ENCODE measurements around the gene MN1. TPM values are rescaled to one million over a fixed set of nuclear protein-coding genes. Genes with fewer than 3 reads are reported as not detected.

MN1 gene
- total and polyA plus RNA-seq, 2 experiments from 2014 or later, result 1.0 to 6.8 TPM

DNA sequence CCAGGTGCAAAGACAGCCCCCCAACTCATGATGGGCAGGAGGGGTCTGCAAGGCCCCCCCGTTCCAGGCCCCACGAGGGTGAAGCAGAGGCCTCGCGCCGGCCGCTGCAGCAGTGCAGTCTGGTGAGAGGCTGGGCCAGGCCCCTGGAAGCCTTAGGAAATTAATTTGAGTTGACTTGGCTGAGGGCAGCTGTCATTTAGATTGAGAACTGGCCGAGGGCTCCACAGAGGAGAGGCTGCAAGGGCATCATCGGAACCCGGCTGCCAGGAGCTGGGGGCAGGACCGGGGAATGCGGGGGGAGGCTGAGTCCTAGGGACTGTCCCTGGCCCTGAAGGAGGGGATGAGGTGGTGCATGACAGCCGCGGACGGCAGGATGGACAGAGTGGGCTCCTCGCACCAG is 39.9 kb downstream of the MN1 start:
- no peaks in the 10 kb centered on the region for H3K27me3 ChIP-seq (ENCODE audit: insufficient read depth)
- no peaks in the 10 kb centered on the region for H3K9me2 ChIP-seq (ENCODE audit: insufficient read depth)
- ATAC-seq, result no peak
- H3K36me3 ChIP-seq (ENCODE audit: insufficient read depth), result no peaks in the 10 kb centered on the region
- no peaks in the 10 kb centered on the region for H3K79me2 ChIP-seq (replicated peaks; ENCODE audit: insufficient read depth)
- TF ChIP-seq EZH2 (IDR thresholded peaks at IDR 0.05; ENCODE audit: low read depth, unreplicated experiment) (no peak), CREB1 (CRISPR knock-in tag; IDR thresholded peaks at IDR 0.05; ENCODE audit: low read depth) (no peak), REST (IDR thresholded peaks at IDR 0.05; ENCODE audit: unreplicated experiment) (no peak), JUNB (IDR thresholded peaks at IDR 0.05; ENCODE audit: unreplicated experiment) (no peak), ETS1 (IDR thresholded peaks at IDR 0.05) (no peak)
- DNase-seq (ENCODE audit: low spot score), result no peak
- H3K4me3 ChIP-seq, result no peak overlapping the region
- H3F3A ChIP-seq (replicated peaks; ENCODE audit: low read depth), result no peaks in the 10 kb centered on the region
- Mint-ChIP-seq H3K9me3 (no peaks in the 10 kb centered on the region), H3K27me3 (ENCODE audit: insufficient read depth, low read depth, poor library complexity) (peaks cover 9% of the 10 kb centered on the region), H3K36me3 (ENCODE audit: low read depth) (no peaks in the 10 kb centered on the region), H3K4me1 (peaks cover 32% of the 10 kb centered on the region), H3K4me3 (no peak overlapping the region), H3K27ac (no peak overlapping the region)
- no peak overlapping the region for H3K27ac ChIP-seq (ENCODE audit: low read depth)
- no peak overlapping the region for H2AFZ ChIP-seq
- no peaks in the 10 kb centered on the region for H4K20me1 ChIP-seq (replicated peaks; ENCODE audit: insufficient read depth)
- H3K4me2 ChIP-seq, result no peak overlapping the region
- H3K4me1 ChIP-seq (ENCODE audit: insufficient read depth), result peaks cover 7% of the 10 kb centered on the region; the same call in 1 of the 2 replicates

DNA sequence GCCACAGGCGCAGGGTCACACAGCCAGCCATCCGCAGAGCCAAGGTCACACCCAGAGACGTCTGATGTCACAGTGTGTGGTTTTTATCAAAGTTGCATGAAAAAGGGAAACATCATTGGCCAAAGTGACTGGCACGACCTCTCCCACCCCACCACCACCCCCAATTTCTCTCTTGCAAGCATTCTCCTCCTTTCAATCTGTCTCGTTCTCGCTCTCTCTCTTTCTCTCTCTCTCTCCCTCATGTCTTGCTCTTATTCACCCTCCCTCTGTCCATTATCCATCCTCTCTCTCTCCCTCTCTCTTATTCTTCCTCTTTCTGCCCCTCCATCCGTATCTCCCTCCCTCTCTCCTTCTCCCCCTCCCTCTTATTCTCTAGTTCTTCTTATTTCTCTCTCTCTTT is 40.6 kb downstream of the MN1 start:
- ATAC-seq, result no peak
- Mint-ChIP-seq H3K36me3 (ENCODE audit: low read depth) (no peaks in the 10 kb centered on the region), H3K27ac (no peak overlapping the region), H3K4me1 (peaks cover 30% of the 10 kb centered on the region), H3K27me3 (ENCODE audit: insufficient read depth, low read depth, poor library complexity) (peaks cover 9% of the 10 kb centered on the region), H3K9me3 (no peaks in the 10 kb centered on the region), H3K4me3 (no peak overlapping the region)
- H3F3A ChIP-seq (replicated peaks; ENCODE audit: low read depth), result 0 out of 2 replicates have a peak, but pooled peaks cover 1% of the 10 kb centered on the region
- H3K4me2 ChIP-seq, result no peak overlapping the region
- no peaks in the 10 kb centered on the region for H3K36me3 ChIP-seq (ENCODE audit: insufficient read depth)
- no peak for DNase-seq (ENCODE audit: low spot score)
- peaks cover 7% of the 10 kb centered on the region for H3K4me1 ChIP-seq (ENCODE audit: insufficient read depth)
- no peaks in the 10 kb centered on the region for H3K79me2 ChIP-seq (replicated peaks; ENCODE audit: insufficient read depth)
- H4K20me1 ChIP-seq (replicated peaks; ENCODE audit: insufficient read depth), result no peaks in the 10 kb centered on the region
- H3K27ac ChIP-seq (ENCODE audit: low read depth), result no peak overlapping the region
- H3K4me3 ChIP-seq, result no peak overlapping the region
- H3K9me2 ChIP-seq (ENCODE audit: insufficient read depth), result no peaks in the 10 kb centered on the region
- H2AFZ ChIP-seq, result no peak overlapping the region
- no peaks in the 10 kb centered on the region for H3K27me3 ChIP-seq (ENCODE audit: insufficient read depth)
- TF ChIP-seq CREB1 (CRISPR knock-in tag; IDR thresholded peaks at IDR 0.05; ENCODE audit: low read depth), result no peak
- TF ChIP-seq, protein P1, sequence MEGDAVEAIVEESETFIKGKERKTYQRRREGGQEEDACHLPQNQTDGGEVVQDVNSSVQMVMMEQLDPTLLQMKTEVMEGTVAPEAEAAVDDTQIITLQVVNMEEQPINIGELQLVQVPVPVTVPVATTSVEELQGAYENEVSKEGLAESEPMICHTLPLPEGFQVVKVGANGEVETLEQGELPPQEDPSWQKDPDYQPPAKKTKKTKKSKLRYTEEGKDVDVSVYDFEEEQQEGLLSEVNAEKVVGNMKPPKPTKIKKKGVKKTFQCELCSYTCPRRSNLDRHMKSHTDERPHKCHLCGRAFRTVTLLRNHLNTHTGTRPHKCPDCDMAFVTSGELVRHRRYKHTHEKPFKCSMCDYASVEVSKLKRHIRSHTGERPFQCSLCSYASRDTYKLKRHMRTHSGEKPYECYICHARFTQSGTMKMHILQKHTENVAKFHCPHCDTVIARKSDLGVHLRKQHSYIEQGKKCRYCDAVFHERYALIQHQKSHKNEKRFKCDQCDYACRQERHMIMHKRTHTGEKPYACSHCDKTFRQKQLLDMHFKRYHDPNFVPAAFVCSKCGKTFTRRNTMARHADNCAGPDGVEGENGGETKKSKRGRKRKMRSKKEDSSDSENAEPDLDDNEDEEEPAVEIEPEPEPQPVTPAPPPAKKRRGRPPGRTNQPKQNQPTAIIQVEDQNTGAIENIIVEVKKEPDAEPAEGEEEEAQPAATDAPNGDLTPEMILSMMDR (conservative IDR thresholded peaks at IDR 0.05; ENCODE audit: low read depth in 2 of 2), result no peak
- no peak for TF ChIP-seq EZH2 (IDR thresholded peaks at IDR 0.05; ENCODE audit: low read depth, unreplicated experiment)
- no peak for TF ChIP-seq JUNB (IDR thresholded peaks at IDR 0.05; ENCODE audit: unreplicated experiment)
- TF ChIP-seq ZNF114 (CRISPR knock-in tag; IDR thresholded peaks at IDR 0.05), result no peak
- TF ChIP-seq EZH2phosphoT487 (IDR thresholded peaks at IDR 0.05; ENCODE audit: unreplicated experiment), result no peak
- no peak for TF ChIP-seq REST (IDR thresholded peaks at IDR 0.05; ENCODE audit: unreplicated experiment)
